Measurements from ENCODE around the gene KYAT1.

The KYAT1 gene

GRCh38 chr9:128802482-128802881 lies 79.3 kb downstream of the KYAT1 start:
- TF ChIP-seq CTCF (IDR thresholded peaks at IDR 0.05) = no peak

- no peak for TF ChIP-seq CTCF (IDR thresholded peaks at IDR 0.05)
Observed at GRCh38 chr9:128800061-128800460, 81.7 kb downstream of the KYAT1 start.

- no peak for TF ChIP-seq CTCF (IDR thresholded peaks at IDR 0.05)
Observed at GRCh38 chr9:128798896-128799295, 82.9 kb downstream of the KYAT1 start.

GRCh38 chr9:128792978-128793686 lies 88.6 kb downstream of the KYAT1 start:
- TF ChIP-seq CTCF (IDR thresholded peaks at IDR 0.05) = no peak

- no peak for TF ChIP-seq CTCF (IDR thresholded peaks at IDR 0.05)
Observed at GRCh38 chr9:128792134-128792533, 89.6 kb downstream of the KYAT1 start.

- TF ChIP-seq CTCF (IDR thresholded peaks at IDR 0.05) = no peak
Observed at GRCh38 chr9:128790536-128790935, 91.2 kb downstream of the KYAT1 start.

GRCh38 chr9:128788445-128788844 lies 93.3 kb downstream of the KYAT1 start:
- no peak for TF ChIP-seq CTCF (IDR thresholded peaks at IDR 0.05)

- no peak for TF ChIP-seq CTCF (IDR thresholded peaks at IDR 0.05)
Observed at GRCh38 chr9:128787659-128788058, 94.1 kb downstream of the KYAT1 start.

All from LNCAP (cell line).